Measurements from ENCODE around the gene SMPD3. TPM values are rescaled to one million over a fixed set of nuclear protein-coding genes. Genes with fewer than 3 reads are reported as not detected.

Gene SMPD3
- total and polyA plus RNA-seq, 9 of the 15 experiments (the other 6 are each of a cell fraction or from before 2014, with no cell fraction given), result 0.03 to 1.2 (median 0.18) TPM

GRCh38 chr16:68310774-68311511 lies 137.4 kb downstream of the SMPD3 start, which contains the start of the genes PRMT7 and SLC7A6OS (continued):
- TF ChIP-seq SMAD1 (IDR thresholded peaks at IDR 0.05; ENCODE audit: low read depth, low read length, partially characterized antibody), result no peak
- no peak for TF ChIP-seq CBFB (CRISPR knock-in tag; IDR thresholded peaks at IDR 0.05)
- no peak for TF ChIP-seq NR1H2 (CRISPR knock-in tag; IDR thresholded peaks at IDR 0.05)
- TF ChIP-seq EZH2 (IDR thresholded peaks at IDR 0.05; ENCODE audit: borderline replicate concordance, low read depth, low read length), result no peak
- no peak for TF ChIP-seq ZNF445 (CRISPR knock-in tag; IDR thresholded peaks at IDR 0.05; ENCODE audit: low read depth)
- no peak for TF ChIP-seq NBN (IDR thresholded peaks at IDR 0.05; ENCODE audit: low read depth)
- TF ChIP-seq DDX20 (tag; IDR thresholded peaks at IDR 0.05; ENCODE audit: low read depth), result no peak
- no peak; the same call in 1 of the 2 replicates for TF ChIP-seq SREBF2 (CRISPR knock-in tag; IDR thresholded peaks at IDR 0.05)
- TF ChIP-seq KAT2B (IDR thresholded peaks at IDR 0.05; ENCODE audit: low read depth, low read length), result no peak
- TF ChIP-seq ZNF589 (CRISPR knock-in tag; IDR thresholded peaks at IDR 0.05; ENCODE audit: low read depth), result peak; percentile 36; the same call in 1 of the 2 replicates
- TF ChIP-seq, protein P1, sequence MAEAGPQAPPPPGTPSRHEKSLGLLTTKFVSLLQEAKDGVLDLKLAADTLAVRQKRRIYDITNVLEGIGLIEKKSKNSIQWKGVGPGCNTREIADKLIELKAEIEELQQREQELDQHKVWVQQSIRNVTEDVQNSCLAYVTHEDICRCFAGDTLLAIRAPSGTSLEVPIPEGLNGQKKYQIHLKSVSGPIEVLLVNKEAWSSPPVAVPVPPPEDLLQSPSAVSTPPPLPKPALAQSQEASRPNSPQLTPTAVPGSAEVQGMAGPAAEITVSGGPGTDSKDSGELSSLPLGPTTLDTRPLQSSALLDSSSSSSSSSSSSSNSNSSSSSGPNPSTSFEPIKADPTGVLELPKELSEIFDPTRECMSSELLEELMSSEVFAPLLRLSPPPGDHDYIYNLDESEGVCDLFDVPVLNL (CRISPR knock-in tag; IDR thresholded peaks at IDR 0.05; ENCODE audit: low read depth), result peak; percentile 42; the same call in 1 of the 2 replicates
- no peak for TF ChIP-seq HNRNPUL1 (IDR thresholded peaks at IDR 0.05; ENCODE audit: low read length)
- no peak for TF ChIP-seq RBM25 (IDR thresholded peaks at IDR 0.05; ENCODE audit: low read depth, low read length, severe bottlenecking)
- TF ChIP-seq, protein P2, sequence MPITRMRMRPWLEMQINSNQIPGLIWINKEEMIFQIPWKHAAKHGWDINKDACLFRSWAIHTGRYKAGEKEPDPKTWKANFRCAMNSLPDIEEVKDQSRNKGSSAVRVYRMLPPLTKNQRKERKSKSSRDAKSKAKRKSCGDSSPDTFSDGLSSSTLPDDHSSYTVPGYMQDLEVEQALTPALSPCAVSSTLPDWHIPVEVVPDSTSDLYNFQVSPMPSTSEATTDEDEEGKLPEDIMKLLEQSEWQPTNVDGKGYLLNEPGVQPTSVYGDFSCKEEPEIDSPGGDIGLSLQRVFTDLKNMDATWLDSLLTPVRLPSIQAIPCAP (CRISPR knock-in tag; IDR thresholded peaks at IDR 0.05; ENCODE audit: borderline replicate concordance), result no peak; the same call in 1 of the 2 replicates
- no peak for TF ChIP-seq KLF16 (IDR thresholded peaks at IDR 0.05)
- no peak for TF ChIP-seq RHOXF2B (CRISPR knock-in tag; conservative IDR thresholded peaks at IDR 0.05)
- peak; percentile 97 for TF ChIP-seq L3MBTL2 (IDR thresholded peaks at IDR 0.05)
- no peak for TF ChIP-seq ZNF24 (IDR thresholded peaks at IDR 0.05)
- peak; percentile 72; the same call in 1 of the 2 replicates for TF ChIP-seq CREM (IDR thresholded peaks at IDR 0.05; ENCODE audit: low read depth)
- TF ChIP-seq PRDM10 (IDR thresholded peaks at IDR 0.05; ENCODE audit: partially characterized antibody), result peak; percentile 49
- TF ChIP-seq ADNP (tag; IDR thresholded peaks at IDR 0.05), result no peak
- TF ChIP-seq GATAD2A (IDR thresholded peaks at IDR 0.05), result no peak
